BJ (cell line): ENCODE data around the gene ITGB4. TPM values are rescaled to one million over a fixed set of nuclear protein-coding genes. Genes with fewer than 3 reads are reported as not detected.

Experiments
- CTCF ChIA-PET: fragments of 350-600 bp; formaldehyde crosslinking; extraction: SDS; loops from one replicate; lab custom pipeline; 2021; ENCODE audit warnings: antibody characterized with exemption, inconsistent platforms; lab: Yijun Ruan, JAX
- POLR2A ChIA-PET: fragments of 300-600 bp; sonication (Branson Sonifier 250); formaldehyde crosslinking; extraction: SDS; loops from one replicate; lab custom pipeline; 2021; ENCODE audit warnings: antibody characterized with exemption; lab: Charles Lee
- DNase-seq: peaks from one replicate; pipeline ENCODE4 v3.0.0-alpha.2; 2011; ENCODE audit warnings: low read depth
- H3K27me3 ChIP-seq: 2 replicates; pipeline ENCODE4 v1.6.0; 2011; ENCODE audit warnings: low read length; ENCODE audit not compliant: control insufficient read depth, insufficient read depth
- H3K36me3 ChIP-seq: 2 replicates; pipeline ENCODE4 v1.5.1; 2011; ENCODE audit warnings: low read length; ENCODE audit not compliant: control insufficient read depth, insufficient read depth
- H3K4me3 ChIP-seq: 2 replicates; pipeline ENCODE4 v1.5.1; 2011; ENCODE audit warnings: low read depth, mild to moderate bottlenecking, control low read depth, low read length
- polyA plus RNA-seq: library from polyadenylated mRNA; depleted of rRNA; stranded (reverse); fragments of >200 nt; gene quantifications from 2 replicates; pipeline ENCODE4 v1.2.3, GENCODE V29; 2011
- TF ChIP-seq, protein P1 (sequence below): IDR thresholded peaks from 2 replicates; pipeline ENCODE4 v1.5.1; 2011; ENCODE audit warnings: low read depth, mild to moderate bottlenecking, control low read depth, inconsistent platforms, low read length, moderate library complexity; ENCODE audit not compliant: insufficient read depth

ITGB4 gene
- polyA plus RNA-seq, 1 experiment = 2.3 TPM

DNA sequence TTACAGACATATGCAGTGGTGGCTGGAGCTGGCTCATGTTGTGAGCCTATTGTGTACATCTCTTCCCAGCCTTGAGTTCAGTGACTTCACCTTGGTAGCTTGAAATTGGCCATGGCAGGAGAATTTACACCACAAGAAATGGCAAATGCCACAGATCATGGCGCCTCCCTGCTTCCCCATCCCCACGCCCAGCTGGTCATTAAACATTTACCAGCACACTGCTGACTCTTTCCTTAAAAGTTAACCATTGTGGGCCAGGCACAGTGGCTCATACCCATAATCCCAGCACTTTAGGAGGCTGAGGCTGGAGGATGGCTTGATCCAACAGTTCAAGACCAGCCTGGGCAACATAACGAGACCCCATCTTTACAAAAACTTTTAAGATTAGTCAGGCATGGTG lies 22.6 kb upstream of the ITGB4 start:
- TF ChIP-seq, protein P1, sequence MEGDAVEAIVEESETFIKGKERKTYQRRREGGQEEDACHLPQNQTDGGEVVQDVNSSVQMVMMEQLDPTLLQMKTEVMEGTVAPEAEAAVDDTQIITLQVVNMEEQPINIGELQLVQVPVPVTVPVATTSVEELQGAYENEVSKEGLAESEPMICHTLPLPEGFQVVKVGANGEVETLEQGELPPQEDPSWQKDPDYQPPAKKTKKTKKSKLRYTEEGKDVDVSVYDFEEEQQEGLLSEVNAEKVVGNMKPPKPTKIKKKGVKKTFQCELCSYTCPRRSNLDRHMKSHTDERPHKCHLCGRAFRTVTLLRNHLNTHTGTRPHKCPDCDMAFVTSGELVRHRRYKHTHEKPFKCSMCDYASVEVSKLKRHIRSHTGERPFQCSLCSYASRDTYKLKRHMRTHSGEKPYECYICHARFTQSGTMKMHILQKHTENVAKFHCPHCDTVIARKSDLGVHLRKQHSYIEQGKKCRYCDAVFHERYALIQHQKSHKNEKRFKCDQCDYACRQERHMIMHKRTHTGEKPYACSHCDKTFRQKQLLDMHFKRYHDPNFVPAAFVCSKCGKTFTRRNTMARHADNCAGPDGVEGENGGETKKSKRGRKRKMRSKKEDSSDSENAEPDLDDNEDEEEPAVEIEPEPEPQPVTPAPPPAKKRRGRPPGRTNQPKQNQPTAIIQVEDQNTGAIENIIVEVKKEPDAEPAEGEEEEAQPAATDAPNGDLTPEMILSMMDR = no peak
- POLR2A ChIA-PET = no interaction called here
- CTCF ChIA-PET = interaction anchor here (0.9 to 1.3 kb wide), 3 partner anchors 13 to 19 kb away, joined by 3 to 4 read pairs (median 4); no protein-coding TSS in a partner anchor
- H3K4me3 ChIP-seq = no peak overlapping the region
- no peaks in the 10 kb centered on the region for H3K27me3 ChIP-seq
- no peak for DNase-seq
- H3K36me3 ChIP-seq = peaks cover 22% of the 10 kb centered on the region

DNA sequence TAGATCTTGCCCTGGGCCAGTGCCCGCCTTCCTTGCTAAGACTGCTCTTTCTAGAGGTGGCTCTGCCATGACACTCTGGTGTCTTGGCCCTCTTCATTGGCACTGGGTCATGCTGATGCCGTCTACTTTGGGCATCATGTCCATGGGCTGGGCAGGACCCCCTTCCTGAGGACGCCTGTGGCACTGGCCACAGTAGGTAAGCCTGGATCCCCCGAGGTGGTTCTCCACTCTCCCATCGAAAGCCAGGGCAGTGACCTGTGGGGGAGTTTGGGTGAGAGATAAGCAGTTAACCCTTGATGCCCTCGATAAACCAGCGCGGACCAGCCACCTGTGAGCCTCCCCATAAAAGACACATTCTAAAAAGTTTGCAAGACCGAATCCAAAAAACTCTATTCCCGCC lies 20.0 kb upstream of the ITGB4 start:
- no peak for DNase-seq
- TF ChIP-seq, protein P1 = no peak
- Histone ChIP-seq H3K36me3 (peaks cover 34% of the 10 kb centered on the region), H3K27me3 (no peaks in the 10 kb centered on the region), H3K4me3 (no peak overlapping the region)
- ChIA-PET CTCF (no interaction called here), POLR2A (no interaction called here)

- Histone ChIP-seq H3K4me3 (no peak overlapping the region), H3K36me3 (peaks cover 41% of the 10 kb centered on the region), H3K27me3 (no peaks in the 10 kb centered on the region)
- CTCF ChIA-PET = interaction anchor here (0.5 to 1.1 kb wide), 3 partner anchors 50 to 385 kb away, joined by 3 to 4 read pairs (median 3); no protein-coding TSS in a partner anchor
- TF ChIP-seq, protein P1 = no peak
- DNase-seq = no peak
- POLR2A ChIA-PET = no interaction called here
These were observed 18.1 kb upstream of the ITGB4 start for GRCh38 chr17:75703191-75703590.

DNA sequence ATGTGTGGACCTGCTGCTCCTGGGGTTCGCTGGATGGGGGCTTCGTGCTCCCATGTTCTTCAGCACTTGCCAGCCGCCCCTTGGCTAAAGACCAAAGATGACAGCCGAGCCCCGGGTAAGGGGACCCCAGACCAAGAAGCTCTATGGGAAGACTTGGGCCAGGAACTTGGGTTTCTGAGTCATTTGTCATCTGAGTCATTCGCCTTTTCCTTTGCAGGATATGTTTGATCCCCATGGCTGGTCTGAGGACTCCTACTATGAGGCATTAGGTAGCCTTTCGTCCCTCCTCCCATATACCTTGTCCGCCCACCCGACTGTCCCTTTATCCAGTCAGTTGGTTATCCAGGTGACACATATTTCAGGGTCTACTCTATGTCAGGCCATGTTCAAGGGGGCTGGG lies 17.7 kb upstream of the ITGB4 start:
- DNase-seq = no peak
- ChIA-PET CTCF (interaction anchor here (0.9 to 1.3 kb wide), 4 partner anchors 24 to 51 kb away, joined by 3 to 4 read pairs (median 4); no protein-coding TSS in a partner anchor), POLR2A (no interaction called here)
- TF ChIP-seq, protein P1 = no peak
- no peaks in the 10 kb centered on the region for H3K27me3 ChIP-seq
- peaks cover 41% of the 10 kb centered on the region for H3K36me3 ChIP-seq
- no peak overlapping the region for H3K4me3 ChIP-seq

- H3K27me3 ChIP-seq = no peaks in the 10 kb centered on the region
- H3K36me3 ChIP-seq = peaks cover 41% of the 10 kb centered on the region
- DNase-seq = no peak
- CTCF ChIA-PET = interaction anchor here (0.8 to 1.4 kb wide), 7 partner anchors 10 to 72 kb away, joined by 3 to 6 read pairs (median 3); partner anchors contain the start of gene SMIM5
- TF ChIP-seq, protein P1 = no peak
- no peak overlapping the region for H3K4me3 ChIP-seq
- POLR2A ChIA-PET = no interaction called here
These were observed 16.0 kb upstream of the ITGB4 start for GRCh38 chr17:75704963-75705875.
